ENCODE measurements around the gene CCNY. TPM values are rescaled to one million over a fixed set of nuclear protein-coding genes. Genes with fewer than 3 reads are reported as not detected.

Gene CCNY
- total RNA-seq, 2 donors from 2014 or later: 60.5 to 65.9 TPM

DNA sequence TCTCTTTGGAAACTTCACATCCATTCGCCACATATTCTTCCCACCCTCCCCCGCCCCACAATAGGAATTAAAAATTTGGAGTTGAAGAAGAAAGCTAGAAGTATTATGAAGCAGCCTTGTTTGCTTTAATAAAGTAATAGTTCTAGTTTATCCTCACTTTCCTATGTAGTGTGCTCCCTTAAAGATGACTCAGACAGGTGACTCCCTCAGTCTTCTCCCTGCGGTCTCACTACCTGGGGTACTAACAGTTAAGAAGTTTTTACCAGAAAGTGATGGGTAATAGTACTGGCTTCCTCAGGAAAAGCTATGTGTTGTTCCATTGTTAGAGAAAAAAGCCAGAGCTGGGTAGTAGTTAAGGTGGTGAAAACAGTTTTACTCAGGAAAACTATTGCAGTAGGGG lies 58.6 kb downstream of the CCNY start:
- no peak for TF ChIP-seq CTCF (conservative IDR thresholded peaks at IDR 0.05)
- no peak overlapping the region for H3K27ac Mint-ChIP-seq
- peaks cover 15% of the 10 kb centered on the region for H3K9me3 ChIP-seq (ENCODE audit: control insufficient read depth, low read length)
- H3K4me3 Mint-ChIP-seq: no peak overlapping the region
- no peaks in the 10 kb centered on the region for H3K36me3 ChIP-seq (ENCODE audit: control insufficient read depth, insufficient read depth, low read length)
- H3K27ac ChIP-seq (ENCODE audit: low read depth, low read length): no peak overlapping the region
- H3K4me1 ChIP-seq (ENCODE audit: control insufficient read depth, insufficient read depth, low read length): peaks cover 27% of the 10 kb centered on the region
- no peaks in the 10 kb centered on the region for H3K27me3 Mint-ChIP-seq (ENCODE audit: insufficient read depth)
- peaks cover 18% of the 10 kb centered on the region for H3K9me3 Mint-ChIP-seq
- no peaks in the 10 kb centered on the region for H3K27me3 ChIP-seq (ENCODE audit: control insufficient read depth, insufficient read depth, low read length, poor library complexity, severe bottlenecking)
- peaks cover 70% of the 10 kb centered on the region for H3K4me1 Mint-ChIP-seq
- no peak overlapping the region for H3K4me3 ChIP-seq (ENCODE audit: low read length)
- H3K36me3 Mint-ChIP-seq (ENCODE audit: low read depth): peaks cover 5% of the 10 kb centered on the region
- no peak for DNase-seq
- WGBS, 2 experiments (ENCODE audit: insufficient coverage in 1 of 2, insufficient read length in 1 of 2): 97% methylated on average over 1 of the region's 3 CpGs; no CpG with 5 or more reads in 1 of the 2 experiments
- H3K9ac ChIP-seq (ENCODE audit: extremely low read depth, low read length, poor library complexity, severe bottlenecking): no peak overlapping the region

DNA sequence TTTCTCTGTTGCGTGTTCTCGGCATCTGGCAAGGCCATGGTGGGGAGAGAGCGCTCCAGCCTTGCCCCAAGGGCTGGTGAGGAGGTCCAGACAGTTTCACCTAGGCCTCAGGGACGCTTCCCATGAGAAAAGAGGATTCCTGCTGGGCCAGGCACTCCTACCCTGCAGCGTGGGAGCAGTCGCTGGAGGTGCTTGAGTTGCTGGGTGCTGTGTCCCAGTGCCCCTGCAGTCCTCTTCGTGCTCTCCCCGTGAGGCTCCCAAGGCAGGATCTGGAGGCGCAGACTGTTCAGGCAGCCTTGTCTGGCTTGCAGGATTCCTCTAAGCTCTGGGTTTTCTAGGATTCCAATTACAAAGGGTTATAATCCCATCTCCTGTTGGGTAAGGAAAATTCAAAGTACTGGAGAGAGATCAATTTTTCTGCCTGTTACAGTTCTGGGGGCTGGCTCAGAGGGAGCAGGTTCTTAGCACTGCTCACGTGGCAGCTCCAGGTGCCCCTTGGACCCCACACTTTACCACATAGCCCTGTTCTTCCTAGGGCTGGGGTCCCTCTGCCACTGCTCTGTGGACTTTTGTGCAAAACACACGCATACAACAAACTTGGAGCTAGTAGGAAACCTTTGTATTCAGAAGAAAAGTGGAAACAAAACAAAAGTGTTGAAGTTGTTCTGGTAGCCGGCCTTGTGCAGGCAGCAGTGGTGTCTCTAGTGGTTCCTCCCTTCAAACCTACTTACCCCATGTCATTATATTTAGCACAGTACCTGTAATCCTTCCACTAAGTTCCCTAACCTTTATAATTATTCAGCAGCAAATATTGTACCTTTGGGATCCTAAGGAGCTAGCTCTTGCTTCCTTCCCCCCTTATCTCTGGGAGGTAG lies 60.5 kb downstream of the CCNY start:
- H3K4me1 Mint-ChIP-seq: peaks cover 71% of the 10 kb centered on the region
- Histone ChIP-seq H3K4me3 (ENCODE audit: low read length) (no peak overlapping the region), H3K36me3 (ENCODE audit: control insufficient read depth, insufficient read depth, low read length) (no peaks in the 10 kb centered on the region), H3K4me1 (ENCODE audit: control insufficient read depth, insufficient read depth, low read length) (peaks cover 28% of the 10 kb centered on the region), H3K9me3 (ENCODE audit: control insufficient read depth, low read length) (no peaks in the 10 kb centered on the region), H3K9ac (ENCODE audit: extremely low read depth, low read length, poor library complexity, severe bottlenecking) (no peak overlapping the region), H3K27ac (ENCODE audit: low read depth, low read length) (no peak overlapping the region), H3K27me3 (ENCODE audit: control insufficient read depth, insufficient read depth, low read length, poor library complexity, severe bottlenecking) (no peaks in the 10 kb centered on the region)
- H3K4me3 Mint-ChIP-seq: no peak overlapping the region
- no peak for TF ChIP-seq CTCF (conservative IDR thresholded peaks at IDR 0.05)
- H3K27me3 Mint-ChIP-seq (ENCODE audit: insufficient read depth): no peaks in the 10 kb centered on the region
- no peak overlapping the region for H3K27ac Mint-ChIP-seq
- no peaks in the 10 kb centered on the region for H3K36me3 Mint-ChIP-seq (ENCODE audit: low read depth)
- 86 to 92% methylated on average over 6 to 12 of the region's 12 CpGs for WGBS, 2 experiments (ENCODE audit: insufficient coverage in 1 of 2, insufficient read length in 1 of 2)
- DNase-seq: peak; percentile 47
- H3K9me3 Mint-ChIP-seq: peaks cover under 1% of the 10 kb centered on the region

- Histone ChIP-seq H3K9me3 (ENCODE audit: control insufficient read depth, low read length) (peaks cover 4% of the 10 kb centered on the region), H3K4me1 (ENCODE audit: control insufficient read depth, insufficient read depth, low read length) (peaks cover 28% of the 10 kb centered on the region), H3K4me3 (ENCODE audit: low read length) (no peak overlapping the region), H3K27ac (ENCODE audit: low read depth, low read length) (no peak overlapping the region), H3K36me3 (ENCODE audit: control insufficient read depth, insufficient read depth, low read length) (no peaks in the 10 kb centered on the region), H3K9ac (ENCODE audit: extremely low read depth, low read length, poor library complexity, severe bottlenecking) (no peak overlapping the region), H3K27me3 (ENCODE audit: control insufficient read depth, insufficient read depth, low read length, poor library complexity, severe bottlenecking) (no peaks in the 10 kb centered on the region)
- H3K27ac Mint-ChIP-seq: no peak overlapping the region
- H3K27me3 Mint-ChIP-seq (ENCODE audit: insufficient read depth): no peaks in the 10 kb centered on the region
- no peak for TF ChIP-seq CTCF (conservative IDR thresholded peaks at IDR 0.05)
- H3K4me1 Mint-ChIP-seq: peaks cover 63% of the 10 kb centered on the region
- H3K9me3 Mint-ChIP-seq: no peaks in the 10 kb centered on the region
- DNase-seq: no peak
- whole genome bisulfite sequencing, 2 experiments (ENCODE audit: insufficient coverage in 1 of 2, insufficient read length in 1 of 2): 90% methylated on average over 4 of the region's 4 CpGs
- no peaks in the 10 kb centered on the region for H3K36me3 Mint-ChIP-seq (ENCODE audit: low read depth)
- H3K4me3 Mint-ChIP-seq: no peak overlapping the region
These were observed 61.6 kb downstream of the CCNY start for GRCh38 chr10:35397953-35398352.
